Endothelial cell of umbilical vein (primary cell): ENCODE measurements around the gene ECHDC1. TPM values are rescaled to one million over a fixed set of nuclear protein-coding genes. Genes with fewer than 3 reads are reported as not detected.

ENCODE experiments used
- BruUV-seq: library from RNA; stranded (reverse); fragments of 400-500 nt; replicated peaks from 2 replicates; lab custom pipeline; 2021; lab: Mats Ljungman, UMichigan
- CTCF ChIA-PET: fragments of 300-600, 350-600 bp; sonication (Branson Sonifier 250); formaldehyde crosslinking; loops from one replicate; lab custom pipeline; 2021; ENCODE audit warnings: antibody characterized with exemption, inconsistent platforms; lab: Charles Lee
- POLR2A ChIA-PET: fragments of 300-600, 350-600 bp; sonication (Branson Sonifier 250); formaldehyde crosslinking; loops from one replicate; lab custom pipeline; 2021; ENCODE audit warnings: antibody characterized with exemption, inconsistent platforms; lab: Charles Lee
- DNase-seq: peaks from one replicate; pipeline ENCODE4 v3.0.0-alpha.2; 2011; ENCODE audit warnings: low read depth, low spot score
- FAIRE-seq: peaks from 2 replicates; lab custom pipeline; 2011; peaks lifted over from hg19 to GRCh38; lab: Jason Lieb, UNC
- H2AFZ ChIP-seq: 2 replicates; pipeline ENCODE4 v1.6.0; 2012; ENCODE audit warnings: low read depth, low read length, control low read depth, inconsistent platforms
- H3K27ac ChIP-seq: 2 replicates; pipeline ENCODE4 v1.5.1; 2011; ENCODE audit warnings: low read depth, mild to moderate bottlenecking, control low read depth, low read length, moderate library complexity; ENCODE audit not compliant: insufficient read depth
- H3K27me3 ChIP-seq, 2 experiments: 2 replicates each; pipeline versions ENCODE4 v1.6.0 to v1.6.1; 2011; ENCODE audit warnings: low read length in 2 of 2, mixed read lengths in 1 of 2; ENCODE audit not compliant: control insufficient read depth in 2 of 2, insufficient read depth in 2 of 2
- H3K36me3 ChIP-seq, 2 experiments: 2 replicates in 1 of 2; 3 replicates in 1 of 2; pipeline ENCODE4 v1.5.1; 2011; ENCODE audit warnings: low read length in 2 of 2, mild to moderate bottlenecking in 1 of 2, moderate library complexity in 1 of 2; ENCODE audit not compliant: control insufficient read depth in 2 of 2, insufficient read depth in 2 of 2; ENCODE audit errors: extremely low read depth in 1 of 2
- H3K4me1 ChIP-seq: 3 replicates; pipeline ENCODE4 v1.5.1; 2011; ENCODE audit warnings: mild to moderate bottlenecking, low read length; ENCODE audit not compliant: control insufficient read depth, insufficient read depth; ENCODE audit errors: extremely low read depth
- H3K4me2 ChIP-seq: 2 replicates; pipeline ENCODE4 v1.6.1; 2011; ENCODE audit warnings: low read length, control low read depth, mixed read lengths; ENCODE audit not compliant: insufficient read depth
- H3K4me3 ChIP-seq, 3 experiments: fragments of 200-600 bp in 1 of 3; sonication (generic), shearing (Covaris generic) in 1 of 3; replicated peaks in 1 of 3; 2 replicates each; pipeline ENCODE4 v1.5.1; 2011 to 2016; ENCODE audit warnings: control low read depth in 3 of 3, low read length in 3 of 3, mild to moderate bottlenecking in 2 of 3, inconsistent platforms in 1 of 3, low read depth in 1 of 3, moderate library complexity in 1 of 3; ENCODE audit not compliant: insufficient read depth in 1 of 3
- H3K79me2 ChIP-seq: 2 replicates; pipeline ENCODE4 v1.6.0; 2012; ENCODE audit warnings: low read length, inconsistent platforms; ENCODE audit not compliant: control insufficient read depth, insufficient read depth
- H3K9ac ChIP-seq: replicated peaks from 2 replicates; pipeline ENCODE3; 2011; ENCODE audit warnings: low read length, control low read depth; ENCODE audit not compliant: insufficient read depth; ENCODE audit errors: extremely low read depth
- H3K9me1 ChIP-seq: replicated peaks from 3 replicates; pipeline ENCODE4 v1.6.0; 2011; ENCODE audit warnings: mild to moderate bottlenecking, low read length; ENCODE audit not compliant: control insufficient read depth, insufficient read depth; ENCODE audit errors: extremely low read depth
- H3K9me3 ChIP-seq: replicated peaks from 2 replicates; pipeline ENCODE4 v1.5.1; 2012; ENCODE audit warnings: low read length, inconsistent platforms; ENCODE audit not compliant: control insufficient read depth, insufficient read depth
- H4K20me1 ChIP-seq: replicated peaks from 2 replicates; pipeline ENCODE3; 2011; ENCODE audit warnings: mild to moderate bottlenecking, low read length; ENCODE audit not compliant: control insufficient read depth, insufficient read depth; ENCODE audit errors: extremely low read depth
- EZH2 ChIP-seq: IDR thresholded peaks from 2 replicates; pipeline ENCODE4 v1.6.1; 2012; ENCODE audit warnings: borderline replicate concordance, low read depth, mild to moderate bottlenecking, moderate library complexity, low read length, inconsistent platforms; ENCODE audit not compliant: severe bottlenecking
- FOS ChIP-seq: IDR thresholded peaks from 2 replicates; pipeline ENCODE4 v1.6.1; 2011; ENCODE audit warnings: mild to moderate bottlenecking, low read length, moderate library complexity, borderline replicate concordance; ENCODE audit not compliant: insufficient read depth
- GATA2 ChIP-seq: IDR thresholded peaks from 2 replicates; pipeline ENCODE4 v1.7.0; 2011; ENCODE audit warnings: low read depth, mild to moderate bottlenecking, moderate library complexity, mixed read lengths, low read length; ENCODE audit not compliant: insufficient read length, insufficient read depth
- JUN ChIP-seq: IDR thresholded peaks from 2 replicates; pipeline ENCODE4 v1.6.1; 2011; ENCODE audit warnings: borderline replicate concordance, low read depth; ENCODE audit not compliant: insufficient read length, insufficient read depth
- MAX ChIP-seq: IDR thresholded peaks from 2 replicates; pipeline ENCODE4 v1.6.1; 2011; ENCODE audit not compliant: insufficient read depth, insufficient read length
- MYC ChIP-seq: IDR thresholded peaks from one replicate; pipeline ENCODE4 v1.6.1; 2011; ENCODE audit warnings: mild to moderate bottlenecking, low read depth, low read length
- POLR2A ChIP-seq: IDR thresholded peaks from 2 replicates; pipeline ENCODE4 v1.6.1; 2012; ENCODE audit warnings: low read depth, mild to moderate bottlenecking, control low read depth, low read length
- POLR2AphosphoS5 ChIP-seq: IDR thresholded peaks from 2 replicates; pipeline ENCODE4 v1.6.1; 2012; ENCODE audit warnings: low read depth, mild to moderate bottlenecking, control low read depth, low read length, moderate library complexity; ENCODE audit not compliant: insufficient read depth
- dilution Hi-C: fragments of 300-500 bp; cut with MboI; formaldehyde crosslinking; loops from one replicate; pipeline ENCODE4 v1.15.0; 2019; ENCODE audit warnings: low sequenced_read_pairs; ENCODE audit not compliant: extremely low pct_ligation_motif_present
- intact Hi-C: fragments of 100-400 bp; cut with micrococcal nuclease; formaldehyde crosslinking; loops from one replicate; pipeline ENCODE4 v1.10.0; 2022
- polyA plus RNA-seq, 4 experiments: library from polyadenylated mRNA; depleted of rRNA in 3 of 4; stranded (reverse) in 3 of 4; unstranded in 1 of 4; fragments of >200 nt; gene quantifications; 2 replicates each; pipeline versions ENCODE4 v1.2.1 to v1.2.3, GENCODE V29; 2011 to 2012; ENCODE audit warnings: missing spikeins in 1 of 4
- total RNA-seq: library from RNA; stranded (reverse); gene quantifications from 2 replicates; pipeline ENCODE4 v1.2.3, GENCODE V29; 2021
- TF ChIP-seq, protein P1 (sequence below), 2 donors: IDR thresholded peaks; 1 replicate in 1 of 2; 2 replicates in 1 of 2; pipeline ENCODE4 v1.5.1; 2011; ENCODE audit warnings: low read length in 2 of 2, mild to moderate bottlenecking in 2 of 2, moderate library complexity in 2 of 2, control low read depth in 1 of 2, inconsistent platforms in 1 of 2, low read depth in 1 of 2; ENCODE audit not compliant: insufficient read depth in 1 of 2; ENCODE audit errors: extremely low read depth in 1 of 2

Gene ECHDC1
- total and polyA plus RNA-seq, 2 donors (not counting 3 experiments of a cell fraction or from before 2014, with no cell fraction given), result 8.1 to 36.8 TPM

GRCh38 chr6:127267646-127268625, 75.5 kb downstream of the ECHDC1 start:
- intact Hi-C loops (loop anchor here (2.0 to 5.0 kb wide), 7 partner anchors 33 to 1271 kb away; partner anchors contain the start of gene ECHDC1), dilution Hi-C loops (no loop called here)
- Histone ChIP-seq H2AFZ (peak overlapping the region; percentile 100), H3K9ac (peak overlapping the region; percentile 83), H3K27me3 (no peaks in the 10 kb centered on the region), H4K20me1 (peaks cover 17% of the 10 kb centered on the region), H3K9me1 (no peaks in the 10 kb centered on the region), H3K4me3 (peak overlapping the region; percentile 92 to 99 (median 98)), H3K9me3 (no peaks in the 10 kb centered on the region), H3K36me3 (no peaks in the 10 kb centered on the region), H3K27ac (peak overlapping the region; percentile 74), H3K4me2 (peak overlapping the region; percentile 94), H3K4me1 (peaks cover 20% of the 10 kb centered on the region), H3K79me2 (peaks cover 58% of the 10 kb centered on the region)
- TF ChIP-seq POLR2A (no peak), MYC (no peak), FOS (no peak), JUN (no peak), GATA2 (no peak), POLR2AphosphoS5 (no peak), MAX (no peak), EZH2 (no peak)
- TF ChIP-seq, protein P1, sequence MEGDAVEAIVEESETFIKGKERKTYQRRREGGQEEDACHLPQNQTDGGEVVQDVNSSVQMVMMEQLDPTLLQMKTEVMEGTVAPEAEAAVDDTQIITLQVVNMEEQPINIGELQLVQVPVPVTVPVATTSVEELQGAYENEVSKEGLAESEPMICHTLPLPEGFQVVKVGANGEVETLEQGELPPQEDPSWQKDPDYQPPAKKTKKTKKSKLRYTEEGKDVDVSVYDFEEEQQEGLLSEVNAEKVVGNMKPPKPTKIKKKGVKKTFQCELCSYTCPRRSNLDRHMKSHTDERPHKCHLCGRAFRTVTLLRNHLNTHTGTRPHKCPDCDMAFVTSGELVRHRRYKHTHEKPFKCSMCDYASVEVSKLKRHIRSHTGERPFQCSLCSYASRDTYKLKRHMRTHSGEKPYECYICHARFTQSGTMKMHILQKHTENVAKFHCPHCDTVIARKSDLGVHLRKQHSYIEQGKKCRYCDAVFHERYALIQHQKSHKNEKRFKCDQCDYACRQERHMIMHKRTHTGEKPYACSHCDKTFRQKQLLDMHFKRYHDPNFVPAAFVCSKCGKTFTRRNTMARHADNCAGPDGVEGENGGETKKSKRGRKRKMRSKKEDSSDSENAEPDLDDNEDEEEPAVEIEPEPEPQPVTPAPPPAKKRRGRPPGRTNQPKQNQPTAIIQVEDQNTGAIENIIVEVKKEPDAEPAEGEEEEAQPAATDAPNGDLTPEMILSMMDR (IDR thresholded peaks at IDR 0.05; ENCODE audit: extremely low read depth in 1 of 2, insufficient read depth in 1 of 2, low read depth in 1 of 2, low read length in 2 of 2), result no peak
- POLR2A ChIA-PET, result interaction anchor here (1.8 kb wide), 1 partner anchor 57 kb away, joined by 14 read pairs; no protein-coding TSS in a partner anchor
- FAIRE-seq, result no peak
- CTCF ChIA-PET, result interaction anchor here (1.0 to 3.0 kb wide), 6 partner anchors 67 to 1235 kb away, joined by 3 to 115 read pairs (median 14); no protein-coding TSS in a partner anchor
- DNase-seq, result peak; percentile 58
- TSS peak; percentile 27 for BruUV-seq
